ENCODE measurements around the gene CRYBG3. TPM values are rescaled to one million over a fixed set of nuclear protein-coding genes. Genes with fewer than 3 reads are reported as not detected.
"Not testable (repeated sequence)": the region's sequence is repeated elsewhere in the genome, so short reads cannot be mapped to it uniquely, and the experiment has no call there.

Gene CRYBG3
- total RNA-seq: 36.9 and 43.2 TPM in 2 replicates

DNA sequence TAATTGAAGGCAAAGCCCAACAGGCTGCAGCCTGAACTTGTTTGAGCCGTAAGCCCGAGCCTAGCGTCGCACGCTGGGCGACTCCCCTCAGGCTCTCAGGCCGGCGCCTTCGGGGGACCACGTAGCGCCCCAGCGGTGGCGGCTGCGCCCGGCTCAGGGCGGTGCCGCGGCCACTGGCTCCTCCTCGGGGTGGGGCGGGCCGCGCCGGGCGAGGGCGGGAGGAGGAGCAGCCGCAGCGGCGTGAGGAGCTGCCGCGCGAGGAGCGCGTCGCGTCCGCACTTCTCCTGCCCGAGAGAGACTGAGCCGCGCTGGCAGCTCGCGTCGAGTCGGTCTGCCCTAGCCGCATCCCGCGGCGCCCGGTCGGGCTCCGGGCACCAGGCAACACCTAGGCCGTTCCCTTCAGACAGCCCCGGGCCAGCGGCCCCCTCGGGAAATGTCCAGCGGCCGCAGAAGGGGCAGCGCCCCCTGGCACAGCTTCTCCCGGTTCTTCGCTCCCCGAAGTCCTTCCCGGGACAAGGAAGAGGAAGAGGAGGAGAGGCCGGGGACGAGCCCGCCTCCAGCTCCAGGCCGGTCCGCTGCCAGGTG, at the start of gene CRYBG3:
TSS of gene CRYBG3 (plus strand) at position 238 of the 585 bp plus-strand sequence. CDS start at position 434, 196 bp downstream.
- peak; percentile 88 for DNase-seq

GRCh38 chr3:97772926-97773325, 48.9 kb upstream of the CRYBG3 start:
- peak; percentile 29 for DNase-seq

- DNase-seq: peak; percentile 12
Observed at GRCh38 chr3:97778152-97778551, 43.7 kb upstream of the CRYBG3 start.

GRCh38 chr3:97793420-97794019, 28.3 kb upstream of the CRYBG3 start:
- peak; percentile 76 for DNase-seq

- DNase-seq: no peak
Observed at GRCh38 chr3:97795951-97796350, 25.9 kb upstream of the CRYBG3 start.

- DNase-seq: no peak
Observed at GRCh38 chr3:97804471-97804870, 17.3 kb upstream of the CRYBG3 start.

DNA sequence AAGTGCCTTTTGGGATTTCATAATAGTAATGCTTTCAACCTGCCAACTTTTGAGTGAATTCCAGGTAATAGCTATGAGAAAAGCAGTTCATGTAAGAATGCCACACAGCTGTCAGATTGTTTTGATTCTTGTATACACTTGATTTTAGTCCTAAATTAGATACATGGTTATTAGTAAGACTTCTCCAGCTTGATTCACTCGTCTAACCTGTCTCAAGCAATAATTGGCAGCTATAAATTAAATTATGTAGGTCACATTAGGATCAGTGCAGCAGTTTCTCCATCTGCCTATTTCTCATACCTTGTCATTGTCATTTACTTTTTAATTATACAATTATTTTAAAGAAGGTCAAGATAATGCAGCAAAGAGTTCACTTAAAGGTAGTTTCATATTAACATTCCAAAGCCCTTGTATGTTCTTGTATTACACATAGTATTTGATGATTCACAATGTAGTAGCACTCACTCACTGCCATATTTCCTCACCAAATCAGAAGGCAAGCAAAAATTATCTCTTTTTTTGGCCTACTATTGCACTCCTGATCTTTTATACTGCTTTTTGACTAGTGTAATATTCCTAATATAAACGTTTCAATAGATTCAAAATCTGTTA, 10.9 kb upstream of the CRYBG3 start:
- DNase-seq: no peak

DNA sequence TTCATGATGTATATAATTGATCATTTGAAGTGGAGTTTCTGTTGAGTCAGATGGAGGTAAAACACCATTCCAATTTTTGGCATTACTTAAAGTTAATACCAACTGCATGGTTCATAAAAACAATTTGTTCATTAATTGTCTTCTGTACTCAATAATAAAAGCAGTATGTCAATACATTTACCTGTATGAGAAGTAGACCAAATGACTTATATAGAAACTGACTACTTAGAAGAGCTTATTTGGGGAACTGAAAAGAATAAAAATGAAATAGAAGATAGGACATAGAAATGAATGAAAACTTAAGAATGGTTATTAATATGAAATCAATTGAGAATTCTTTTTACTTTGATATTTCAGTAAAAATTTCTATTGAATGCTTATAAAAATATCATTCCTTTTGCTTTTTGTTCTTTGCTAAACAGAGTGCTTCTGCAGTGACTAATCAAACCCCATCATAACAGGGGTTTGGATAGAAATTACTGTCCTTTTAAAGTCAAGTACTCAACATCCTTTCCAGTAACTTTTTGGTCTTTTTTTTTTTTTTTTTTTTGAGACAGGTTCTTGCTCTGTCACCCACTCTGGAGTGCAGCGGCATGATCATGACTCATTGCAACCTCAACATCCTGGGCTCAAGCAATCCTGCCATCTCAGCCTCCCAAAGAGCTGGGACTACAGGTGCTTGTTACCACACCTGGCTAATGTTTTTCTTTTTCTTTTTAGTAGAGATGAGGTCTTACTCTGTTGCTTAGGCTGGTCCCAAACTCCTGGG, 6.5 kb upstream of the CRYBG3 start:
- no peak for DNase-seq

GRCh38 chr3:97816811-97817210, 5.0 kb upstream of the CRYBG3 start:
- no peak for DNase-seq

DNA sequence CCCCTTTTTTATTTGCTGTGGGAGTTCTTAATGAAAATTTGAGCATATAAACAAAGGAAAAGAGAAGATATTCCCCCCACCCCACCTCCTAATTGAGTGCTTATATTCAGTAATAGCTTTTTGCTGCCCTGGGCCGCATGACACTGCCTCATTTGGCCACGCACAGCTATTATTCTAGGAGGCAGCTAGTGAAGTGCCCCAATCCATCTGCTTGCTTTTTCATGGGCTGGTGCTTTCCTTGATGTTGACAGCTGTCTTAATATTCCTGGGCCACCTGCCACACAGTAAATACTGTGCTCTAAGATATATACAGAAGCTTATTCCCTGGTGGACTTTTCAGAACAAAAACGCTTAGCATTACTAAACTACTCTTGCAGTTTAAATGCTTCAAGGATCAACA, 3.8 kb upstream of the CRYBG3 start:
- no peak for DNase-seq

GRCh38 chr3:97820780-97821179, 1.0 kb upstream of the CRYBG3 start:
- no peak for DNase-seq

DNA sequence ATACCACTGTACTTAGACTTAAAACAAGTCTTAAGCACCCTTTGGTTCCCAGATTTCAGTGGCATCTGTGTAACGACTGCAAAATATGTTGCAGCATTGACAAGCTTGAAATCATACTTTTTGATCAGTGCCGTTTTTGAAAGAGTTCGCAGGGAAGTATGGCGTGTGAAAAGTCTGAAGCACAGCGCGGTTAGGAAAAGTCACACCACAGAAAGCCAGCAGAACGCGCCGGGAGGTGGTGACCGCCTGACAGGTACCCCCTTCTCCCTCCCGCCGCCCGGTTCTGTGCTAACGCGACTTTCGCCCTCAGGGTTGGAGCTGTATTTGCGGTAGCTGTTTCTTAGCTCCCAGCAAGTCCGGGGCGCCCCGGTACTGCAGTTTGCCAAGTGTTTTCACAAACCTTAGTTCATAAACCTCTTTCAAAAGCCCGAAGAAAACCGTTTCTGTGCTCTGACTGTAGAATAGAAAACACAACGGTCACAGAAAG, 481 bp upstream of the CRYBG3 start:
- no peak for DNase-seq

- DNase-seq: peak; percentile 74
Observed at GRCh38 chr3:97822359-97822775, 556 bp downstream of the CRYBG3 start.

DNA sequence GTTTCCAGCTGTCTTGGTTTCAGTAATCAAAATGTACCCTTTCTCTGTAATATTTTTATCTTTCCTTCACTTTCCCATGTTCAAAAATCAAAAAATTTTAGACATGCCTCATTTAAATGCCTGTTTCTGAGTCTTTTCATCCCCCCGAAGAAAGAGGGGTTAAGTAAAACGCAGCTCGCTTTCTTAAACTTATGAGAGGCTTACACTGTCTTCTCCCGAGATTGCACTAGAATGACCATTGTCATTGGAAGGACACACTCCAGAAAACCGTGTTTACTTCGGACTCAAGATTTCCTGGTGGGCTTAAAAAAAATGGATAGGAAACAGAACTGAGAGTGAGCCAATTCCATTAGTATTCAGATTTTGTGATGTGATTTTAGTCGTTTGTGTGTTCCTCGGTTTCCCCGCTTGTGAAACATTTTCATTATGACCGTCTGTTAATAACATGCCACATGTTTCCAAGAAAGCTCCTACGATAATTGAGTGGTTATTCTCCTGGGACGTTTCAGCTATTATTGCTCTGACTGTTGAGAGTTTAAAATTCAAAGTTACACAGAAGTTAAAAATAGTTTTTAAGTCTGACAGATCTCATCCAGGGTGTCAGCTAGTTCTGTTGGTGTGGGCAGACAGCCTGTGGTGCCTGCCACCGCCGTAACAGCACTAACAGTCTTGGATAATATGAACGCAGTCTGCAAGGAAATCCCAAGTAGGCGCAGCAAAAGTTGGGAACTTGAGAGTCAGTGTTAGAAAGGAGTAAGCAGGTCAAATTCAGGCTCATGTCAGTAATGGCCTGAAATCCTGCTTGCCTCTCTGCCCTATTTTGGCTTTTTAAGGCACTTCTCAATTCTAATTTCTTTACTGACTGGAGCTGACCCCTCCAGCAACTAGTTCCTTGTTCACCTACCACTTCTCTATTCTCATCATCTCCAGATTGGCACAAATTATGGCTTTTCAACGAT, 1.5 kb downstream of the CRYBG3 start:
- peak; percentile 24 for DNase-seq

DNA sequence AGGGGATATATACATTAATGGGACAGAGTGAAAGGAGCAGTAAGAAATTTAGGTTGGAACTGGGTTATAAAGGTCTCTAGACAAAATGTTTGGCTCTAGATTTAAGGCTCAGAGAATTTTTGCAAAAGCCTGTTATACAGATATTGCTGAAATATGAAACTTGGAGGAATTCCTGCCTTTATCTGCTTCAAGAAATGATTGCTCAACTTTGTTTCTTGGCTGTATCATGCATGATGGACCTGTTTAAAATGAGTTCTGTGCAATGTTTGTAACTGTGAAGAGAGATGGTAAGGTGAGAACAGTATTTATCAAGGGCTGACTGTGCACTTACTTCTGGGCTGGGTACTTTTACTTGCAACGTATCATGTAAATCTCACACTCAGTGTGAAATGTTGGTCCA, 3.3 kb downstream of the CRYBG3 start:
- DNase-seq: no peak

GRCh38 chr3:97827741-97828471, 6.1 kb downstream of the CRYBG3 start:
- peak; percentile 68 for DNase-seq

- no peak for DNase-seq
Observed at GRCh38 chr3:97829198-97829597, 7.4 kb downstream of the CRYBG3 start.

DNA sequence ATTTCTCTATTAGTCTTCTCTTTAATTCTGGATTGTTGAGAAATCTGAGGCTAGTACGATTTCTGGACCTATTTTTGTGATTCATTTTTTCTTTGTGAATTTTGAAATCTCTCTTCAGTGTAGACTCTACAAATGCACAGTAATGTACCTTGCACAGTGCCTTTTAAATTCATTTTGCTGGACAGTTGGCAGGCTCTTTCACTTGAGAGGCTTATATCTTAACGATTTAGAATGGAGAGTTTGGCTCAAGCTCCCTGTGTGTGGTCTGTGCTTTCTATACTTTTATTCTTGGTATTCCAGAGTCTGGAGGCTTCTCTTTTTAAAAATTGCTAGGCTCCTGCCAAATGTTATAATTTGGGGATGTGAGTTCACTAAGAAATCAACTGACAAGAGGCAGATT, 8.8 kb downstream of the CRYBG3 start:
- DNase-seq: no peak

- DNase-seq: no peak
Observed at GRCh38 chr3:97831140-97831539, 9.3 kb downstream of the CRYBG3 start.

- not testable (repeated sequence) for DNase-seq
Observed at GRCh38 chr3:97833184-97833583, 11.4 kb downstream of the CRYBG3 start.

- no peak for DNase-seq
Observed at GRCh38 chr3:97835761-97836160, 13.9 kb downstream of the CRYBG3 start.

Data from dermis blood vessel endothelial cell (primary cell).